GM18873 (cell line): ENCODE results near the gene EIPR1.

Experiments used
- ATAC-seq: cut with Tn5 transposase; IDR thresholded peaks from one replicate; pipeline ENCODE4 v1.9.1; 2021; ENCODE audit warnings: mild to moderate bottlenecking, moderate library complexity, moderate number of reproducible peaks; ENCODE audit not compliant: unreplicated experiment, low FRiP score

The EIPR1 gene

DNA sequence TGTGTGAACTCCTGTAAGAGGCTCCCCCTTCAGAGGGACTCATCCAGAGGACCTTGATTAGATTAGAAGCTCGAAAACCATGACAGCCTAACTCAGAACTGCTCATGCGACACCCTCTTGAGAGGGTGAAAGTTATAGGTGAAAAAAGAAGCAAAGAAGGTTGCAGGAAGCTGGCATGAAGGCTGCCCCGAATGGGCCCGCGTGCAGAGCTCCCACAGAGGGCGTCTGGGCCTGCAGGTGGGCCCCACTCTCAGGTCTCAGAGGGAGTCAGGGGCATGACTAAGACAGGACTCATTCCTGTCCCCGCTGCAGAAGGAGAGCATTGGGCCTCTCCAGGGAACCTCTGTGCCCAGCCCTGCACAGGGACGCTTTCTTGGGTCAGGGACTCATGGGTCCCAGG is 235.4 kb downstream of the EIPR1 start:
- no peak for ATAC-seq

DNA sequence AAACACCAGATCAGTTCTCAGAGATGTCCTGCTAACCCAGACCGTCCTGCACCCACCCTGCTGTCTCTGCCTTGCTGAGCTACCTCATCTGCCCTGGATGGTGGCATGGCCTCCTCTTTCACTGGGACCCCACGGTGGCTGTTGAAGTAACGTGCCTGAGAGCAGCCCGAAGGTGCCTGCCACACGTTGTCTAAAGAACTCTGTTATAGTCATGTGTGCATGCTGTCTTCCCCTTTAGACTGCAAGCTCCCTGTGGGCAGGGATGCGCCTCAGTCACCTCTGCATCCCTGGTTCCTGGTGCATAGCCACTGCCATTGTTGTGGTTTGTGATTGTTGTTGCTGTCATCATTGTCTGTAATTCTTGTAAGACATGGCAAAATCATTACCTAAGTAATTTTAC is 235.9 kb downstream of the EIPR1 start:
- no peak for ATAC-seq

DNA sequence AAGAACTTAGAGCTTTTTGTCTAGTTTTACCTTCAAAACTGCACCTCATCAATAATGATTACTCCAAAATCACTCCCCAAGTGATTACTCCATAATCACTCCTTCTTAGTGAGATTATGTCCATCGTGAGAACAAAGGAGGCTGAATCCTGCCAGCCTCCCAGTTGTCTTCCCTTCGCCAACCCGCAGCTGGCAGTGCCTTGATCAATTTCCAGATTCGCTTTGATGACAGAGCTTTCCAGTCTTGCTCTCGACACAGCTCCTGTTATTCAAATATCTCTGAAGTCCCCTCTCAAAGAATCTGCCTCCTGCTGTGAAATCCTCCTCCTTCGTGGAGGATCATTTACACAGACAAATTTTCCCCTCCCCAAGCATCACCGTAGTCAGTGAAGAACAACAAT is 237.7 kb downstream of the EIPR1 start:
- ATAC-seq = no peak
